GM15510 (cell line): ENCODE results near the gene RET.

Experiments
- POLR2A ChIP-seq: IDR thresholded peaks from 3 replicates; pipeline ENCODE4 v1.6.1; 2011; ENCODE audit warnings: borderline replicate concordance; ENCODE audit not compliant: insufficient read length; ENCODE audit errors: extremely low read depth

RET gene

GRCh38 chr10:43065234-43065633, 11.6 kb upstream of the RET start:
- no peak for TF ChIP-seq POLR2A

- TF ChIP-seq POLR2A = no peak
Observed at GRCh38 chr10:43065761-43066160, 11.1 kb upstream of the RET start.

GRCh38 chr10:43066481-43066880, 10.4 kb upstream of the RET start:
- no peak for TF ChIP-seq POLR2A

GRCh38 chr10:43067391-43068135, 9.3 kb upstream of the RET start:
- TF ChIP-seq POLR2A = no peak

- no peak for TF ChIP-seq POLR2A
Observed at GRCh38 chr10:43068136-43068395, 8.8 kb upstream of the RET start.

- TF ChIP-seq POLR2A = no peak
Observed at GRCh38 chr10:43068471-43069210, 8.2 kb upstream of the RET start.

- TF ChIP-seq POLR2A = no peak
Observed at GRCh38 chr10:43069211-43069515, 7.7 kb upstream of the RET start.

GRCh38 chr10:43069579-43069978, 7.3 kb upstream of the RET start:
- TF ChIP-seq POLR2A = no peak

GRCh38 chr10:43070121-43071085, 6.5 kb upstream of the RET start:
- TF ChIP-seq POLR2A = no peak

- TF ChIP-seq POLR2A = no peak
Observed at GRCh38 chr10:43071865-43072650, 4.8 kb upstream of the RET start.

- no peak for TF ChIP-seq POLR2A
Observed at GRCh38 chr10:43073191-43073590, 3.7 kb upstream of the RET start.

- TF ChIP-seq POLR2A = no peak
Observed at GRCh38 chr10:43073721-43074120, 3.1 kb upstream of the RET start.

- no peak for TF ChIP-seq POLR2A
Observed at GRCh38 chr10:43074409-43074808, 2.5 kb upstream of the RET start.

GRCh38 chr10:43074827-43075611, 1.9 kb upstream of the RET start:
- no peak for TF ChIP-seq POLR2A
